HL-60 (cell line): ENCODE data around the gene TMEM25.
"Not testable (repeated sequence)": the region's sequence is repeated elsewhere in the genome, so short reads cannot be mapped to it uniquely, and the experiment has no call there.

Experiments used
- DNase-seq, 2 experiments: peaks; one replicate each; pipeline ENCODE4 v3.0.0-alpha.2; 2010 to 2020; ENCODE audit warnings: low read depth in 1 of 2, low spot score in 1 of 2
- H3K27ac ChIP-seq: fragments of 250-450 bp; sonication (Bioruptor Pico); replicated peaks from 2 replicates; pipeline ENCODE4 v1.5.1; 2020; ENCODE audit warnings: mild to moderate bottlenecking, moderate library complexity
- H3K27me3 ChIP-seq: fragments of 250-450 bp; sonication (Bioruptor Pico); 2 replicates; pipeline ENCODE4 v1.5.1; 2021; ENCODE audit warnings: mild to moderate bottlenecking, moderate library complexity; ENCODE audit not compliant: insufficient read depth, poor library complexity, severe bottlenecking
- H3K4me3 ChIP-seq: replicated peaks from 2 replicates; pipeline ENCODE4 v1.5.1; 2011; ENCODE audit warnings: mild to moderate bottlenecking, control low read depth, low read length; ENCODE audit not compliant: insufficient read depth
- GABPA ChIP-seq: IDR thresholded peaks from 2 replicates; pipeline ENCODE4 v1.6.1; 2012; ENCODE audit warnings: low read depth
- POLR2AphosphoS5 ChIP-seq: IDR thresholded peaks from 2 replicates; pipeline ENCODE4 v1.6.1; 2012; ENCODE audit warnings: low read depth
- SPI1 ChIP-seq: IDR thresholded peaks from 2 replicates; pipeline ENCODE4 v1.6.1; 2012; ENCODE audit warnings: low read depth, mild to moderate bottlenecking, borderline replicate concordance
- TF ChIP-seq, protein P1 (sequence below): IDR thresholded peaks from 2 replicates; pipeline ENCODE4 v1.6.1; 2012; ENCODE audit warnings: low read depth; ENCODE audit not compliant: insufficient replicate concordance
- TF ChIP-seq, protein P2 (sequence below): IDR thresholded peaks from one replicate; pipeline ENCODE4 v1.5.1; 2011; ENCODE audit warnings: low read length, control low read depth, inconsistent platforms; ENCODE audit not compliant: insufficient read depth

TMEM25 gene

DNA sequence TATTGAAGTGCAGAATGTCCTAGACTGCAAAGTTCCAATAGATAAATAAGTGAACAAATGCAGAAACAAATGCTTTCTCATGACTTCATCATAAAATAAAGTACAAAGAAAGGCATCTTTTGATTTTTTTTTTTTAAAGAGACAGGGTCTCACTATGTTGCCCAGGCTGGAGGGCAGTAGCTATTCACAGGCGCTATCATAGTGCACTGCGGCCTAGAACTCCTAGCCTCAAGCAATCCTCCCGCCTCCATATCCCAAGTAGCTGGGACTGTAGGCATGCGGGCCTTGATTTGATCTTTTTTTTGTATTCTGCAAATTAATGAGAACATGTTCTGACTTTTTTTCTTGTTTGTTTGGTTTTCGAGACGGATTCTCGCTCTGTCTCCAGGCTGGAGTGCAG lies 43.6 kb downstream of the TMEM25 start:
- DNase-seq: no peak
- Histone ChIP-seq H3K4me3 (no peak overlapping the region), H3K27ac (no peak overlapping the region), H3K27me3 (no peaks in the 10 kb centered on the region)
- TF ChIP-seq, protein P1, sequence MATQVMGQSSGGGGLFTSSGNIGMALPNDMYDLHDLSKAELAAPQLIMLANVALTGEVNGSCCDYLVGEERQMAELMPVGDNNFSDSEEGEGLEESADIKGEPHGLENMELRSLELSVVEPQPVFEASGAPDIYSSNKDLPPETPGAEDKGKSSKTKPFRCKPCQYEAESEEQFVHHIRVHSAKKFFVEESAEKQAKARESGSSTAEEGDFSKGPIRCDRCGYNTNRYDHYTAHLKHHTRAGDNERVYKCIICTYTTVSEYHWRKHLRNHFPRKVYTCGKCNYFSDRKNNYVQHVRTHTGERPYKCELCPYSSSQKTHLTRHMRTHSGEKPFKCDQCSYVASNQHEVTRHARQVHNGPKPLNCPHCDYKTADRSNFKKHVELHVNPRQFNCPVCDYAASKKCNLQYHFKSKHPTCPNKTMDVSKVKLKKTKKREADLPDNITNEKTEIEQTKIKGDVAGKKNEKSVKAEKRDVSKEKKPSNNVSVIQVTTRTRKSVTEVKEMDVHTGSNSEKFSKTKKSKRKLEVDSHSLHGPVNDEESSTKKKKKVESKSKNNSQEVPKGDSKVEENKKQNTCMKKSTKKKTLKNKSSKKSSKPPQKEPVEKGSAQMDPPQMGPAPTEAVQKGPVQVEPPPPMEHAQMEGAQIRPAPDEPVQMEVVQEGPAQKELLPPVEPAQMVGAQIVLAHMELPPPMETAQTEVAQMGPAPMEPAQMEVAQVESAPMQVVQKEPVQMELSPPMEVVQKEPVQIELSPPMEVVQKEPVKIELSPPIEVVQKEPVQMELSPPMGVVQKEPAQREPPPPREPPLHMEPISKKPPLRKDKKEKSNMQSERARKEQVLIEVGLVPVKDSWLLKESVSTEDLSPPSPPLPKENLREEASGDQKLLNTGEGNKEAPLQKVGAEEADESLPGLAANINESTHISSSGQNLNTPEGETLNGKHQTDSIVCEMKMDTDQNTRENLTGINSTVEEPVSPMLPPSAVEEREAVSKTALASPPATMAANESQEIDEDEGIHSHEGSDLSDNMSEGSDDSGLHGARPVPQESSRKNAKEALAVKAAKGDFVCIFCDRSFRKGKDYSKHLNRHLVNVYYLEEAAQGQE: no peak
- TF ChIP-seq POLR2AphosphoS5: no peak
- TF ChIP-seq, protein P2, sequence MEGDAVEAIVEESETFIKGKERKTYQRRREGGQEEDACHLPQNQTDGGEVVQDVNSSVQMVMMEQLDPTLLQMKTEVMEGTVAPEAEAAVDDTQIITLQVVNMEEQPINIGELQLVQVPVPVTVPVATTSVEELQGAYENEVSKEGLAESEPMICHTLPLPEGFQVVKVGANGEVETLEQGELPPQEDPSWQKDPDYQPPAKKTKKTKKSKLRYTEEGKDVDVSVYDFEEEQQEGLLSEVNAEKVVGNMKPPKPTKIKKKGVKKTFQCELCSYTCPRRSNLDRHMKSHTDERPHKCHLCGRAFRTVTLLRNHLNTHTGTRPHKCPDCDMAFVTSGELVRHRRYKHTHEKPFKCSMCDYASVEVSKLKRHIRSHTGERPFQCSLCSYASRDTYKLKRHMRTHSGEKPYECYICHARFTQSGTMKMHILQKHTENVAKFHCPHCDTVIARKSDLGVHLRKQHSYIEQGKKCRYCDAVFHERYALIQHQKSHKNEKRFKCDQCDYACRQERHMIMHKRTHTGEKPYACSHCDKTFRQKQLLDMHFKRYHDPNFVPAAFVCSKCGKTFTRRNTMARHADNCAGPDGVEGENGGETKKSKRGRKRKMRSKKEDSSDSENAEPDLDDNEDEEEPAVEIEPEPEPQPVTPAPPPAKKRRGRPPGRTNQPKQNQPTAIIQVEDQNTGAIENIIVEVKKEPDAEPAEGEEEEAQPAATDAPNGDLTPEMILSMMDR: no peak

DNA sequence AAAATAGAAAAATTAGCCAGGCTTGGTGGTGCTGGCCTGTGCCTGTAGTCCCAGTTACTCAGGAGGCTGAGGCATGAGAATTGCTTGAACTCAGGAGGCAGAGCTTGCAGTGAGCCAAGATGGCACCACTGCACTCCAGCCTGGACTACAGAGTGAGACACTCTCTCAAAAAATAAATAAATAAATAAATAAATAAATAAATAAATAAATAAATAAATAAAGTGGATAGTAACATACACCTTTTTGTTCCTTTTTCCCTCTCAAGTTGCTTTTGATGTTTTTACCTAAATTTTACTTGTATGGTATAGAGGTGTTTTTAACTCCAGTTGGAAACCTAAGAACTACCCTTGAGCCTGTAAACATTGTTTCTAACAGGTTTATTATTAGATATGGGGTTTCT lies 47.0 kb downstream of the TMEM25 start:
- H3K4me3 ChIP-seq, DNase-seq, H3K27ac ChIP-seq, H3K27me3 ChIP-seq: not testable (repeated sequence)

DNA sequence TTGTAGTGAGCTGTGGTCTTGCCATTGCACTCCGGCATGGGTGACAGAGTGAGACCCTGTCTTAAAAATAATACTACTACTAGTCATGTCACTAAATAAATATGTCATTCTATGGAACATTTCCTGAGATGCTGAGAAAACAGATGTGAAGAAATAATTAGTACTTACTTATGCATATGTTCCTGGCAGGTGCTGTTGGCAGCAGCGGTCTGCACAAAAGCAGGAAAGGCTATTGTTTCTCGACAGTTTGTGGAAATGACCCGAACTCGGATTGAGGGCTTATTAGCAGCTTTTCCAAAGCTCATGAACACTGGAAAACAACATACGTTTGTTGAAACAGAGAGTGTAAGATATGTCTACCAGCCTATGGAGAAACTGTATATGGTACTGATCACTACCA lies 50.1 kb downstream of the TMEM25 start:
- DNase-seq: no peak
- H3K4me3 ChIP-seq: no peak overlapping the region
- no peak overlapping the region for H3K27ac ChIP-seq
- H3K27me3 ChIP-seq: no peaks in the 10 kb centered on the region
- TF ChIP-seq GABPA (no peak), SPI1 (no peak), POLR2AphosphoS5 (no peak)
